GM12801 (cell line): ENCODE measurements around the gene KCNJ2.

Source experiments
- CTCF ChIP-seq: IDR thresholded peaks from one replicate; pipeline ENCODE4 v1.5.1; 2011; ENCODE audit warnings: control low read depth; ENCODE audit not compliant: insufficient read length; ENCODE audit errors: extremely low read depth

KCNJ2 gene

GRCh38 chr17:70158591-70158990 is 10.7 kb upstream of the KCNJ2 start:
- no peak for TF ChIP-seq CTCF

GRCh38 chr17:70159980-70160379 is 9.4 kb upstream of the KCNJ2 start:
- TF ChIP-seq CTCF: no peak

GRCh38 chr17:70161519-70161918 is 7.8 kb upstream of the KCNJ2 start:
- TF ChIP-seq CTCF: no peak

- no peak for TF ChIP-seq CTCF
These were observed 3.9 kb upstream of the KCNJ2 start for GRCh38 chr17:70165383-70165782.

GRCh38 chr17:70166615-70167014 is 2.7 kb upstream of the KCNJ2 start:
- TF ChIP-seq CTCF: no peak

- no peak for TF ChIP-seq CTCF
These were observed 1.0 kb upstream of the KCNJ2 start for GRCh38 chr17:70168044-70168976.

- TF ChIP-seq CTCF: no peak
These were observed 621 bp downstream of the KCNJ2 start for GRCh38 chr17:70169709-70170597.
